GM12878 (cell line): ENCODE measurements around the gene SPSB2. TPM values are rescaled to one million over a fixed set of nuclear protein-coding genes. Genes with fewer than 3 reads are reported as not detected.

ENCODE experiments used
- CBFB ChIP-seq: IDR thresholded peaks from 2 replicates; pipeline ENCODE4 v1.6.1; 2016; ENCODE audit warnings: antibody characterized with exemption, low read depth
- CHD2 ChIP-seq: IDR thresholded peaks from 2 replicates; pipeline ENCODE4 v1.6.1; 2011; ENCODE audit warnings: low read depth, low read length, improper control_type of control experiment, borderline replicate concordance
- CUX1 ChIP-seq: IDR thresholded peaks from 2 replicates; pipeline ENCODE4 v1.6.1; 2012; ENCODE audit warnings: improper control_type of control experiment, low read depth, low read length; ENCODE audit not compliant: insufficient replicate concordance
- ELK1 ChIP-seq: IDR thresholded peaks from 2 replicates; pipeline ENCODE4 v1.6.1; 2012; ENCODE audit warnings: low read depth, low read length, improper control_type of control experiment
- GABPA ChIP-seq: IDR thresholded peaks from 2 replicates; pipeline ENCODE4 v1.6.1; 2014; ENCODE audit warnings: antibody characterized with exemption, low read depth, mild to moderate bottlenecking, inconsistent platforms
- JUND ChIP-seq: IDR thresholded peaks from 2 replicates; pipeline ENCODE4 v1.6.1; 2012; ENCODE audit warnings: low read depth, mild to moderate bottlenecking, low read length, improper control_type of control experiment, moderate library complexity
- KLF5 ChIP-seq: fragments of 450-650 bp; IDR thresholded peaks from 2 replicates; pipeline ENCODE4 v1.6.1; 2014; ENCODE audit warnings: mild to moderate bottlenecking; ENCODE audit not compliant: partially characterized antibody
- MEF2A ChIP-seq: IDR thresholded peaks from 2 replicates; pipeline ENCODE4 v1.6.1; 2011; ENCODE audit warnings: low read depth, mild to moderate bottlenecking, low read length, moderate library complexity; ENCODE audit not compliant: insufficient read depth
- PAX5 ChIP-seq: IDR thresholded peaks from 2 replicates; pipeline ENCODE4 v1.6.1; 2011; ENCODE audit warnings: low read depth, low read length, borderline replicate concordance
- RELB ChIP-seq: fragments of 450-650 bp; IDR thresholded peaks from 2 replicates; pipeline ENCODE4 v1.6.1; 2017; ENCODE audit warnings: low read depth, mild to moderate bottlenecking, moderate library complexity
- RFX5 ChIP-seq: IDR thresholded peaks from 2 replicates; pipeline ENCODE4 v1.6.1; 2011; ENCODE audit warnings: low read depth, low read length, improper control_type of control experiment
- SRF ChIP-seq, 2 experiments: IDR thresholded peaks; 2 replicates each; pipeline ENCODE4 v1.6.1; 2011; ENCODE audit warnings: low read depth in 2 of 2, low read length in 2 of 2, mild to moderate bottlenecking in 1 of 2, moderate library complexity in 1 of 2
- SUZ12 ChIP-seq: fragments of 200-600 bp; sonication (generic); IDR thresholded peaks from one replicate; pipeline ENCODE4 v1.6.1; 2018; ENCODE audit warnings: antibody characterized with exemption, mild to moderate bottlenecking; ENCODE audit not compliant: unreplicated experiment
- ZBTB40 ChIP-seq: fragments of 450-650 bp; IDR thresholded peaks from 2 replicates; pipeline ENCODE4 v1.6.1; 2016; ENCODE audit warnings: mild to moderate bottlenecking, moderate library complexity, borderline replicate concordance
- polyA plus RNA-seq, 11 experiments: library from polyadenylated mRNA; depleted of rRNA in 4 of 11; unstranded in 6 of 11; stranded (reverse) in 5 of 11; fragments of >200 nt; fragmentation: Nextera tagmentation in 4 of 11; fragmentation: Illumina TruSeq in 1 of 11; extraction: Ambion mirVana in 4 of 11; extraction: Trizol in 1 of 11; gene quantifications; 1 replicate in 1 of 11; 2 replicates in 10 of 11; pipeline versions ENCODE4 v1.2.1 to v1.2.3, GENCODE V29; 2011 to 2016; ENCODE audit warnings: inconsistent platforms in 2 of 11, missing spikeins in 2 of 11, low read depth in 1 of 11
- total RNA-seq, 4 experiments: library from RNA; depleted of rRNA in 3 of 4; stranded (reverse); fragments of >200 nt in 3 of 4; fragmentation: Illumina TruSeq in 1 of 4; extraction: Trizol in 1 of 4; gene quantifications; 2 replicates each; pipeline versions ENCODE4 v1.2.1 to v1.2.3, GENCODE V29; 2013 to 2021

Gene SPSB2
- total and polyA plus RNA-seq, 10 of the 15 experiments (the other 5 are each of a cell fraction or from before 2014, with no cell fraction given): 0.08 to 5.6 (median 2.7) TPM

- TF ChIP-seq RELB: no peak
- TF ChIP-seq JUND: no peak
- no peak for TF ChIP-seq ZBTB40
- TF ChIP-seq RFX5: no peak
- TF ChIP-seq SUZ12: no peak
- TF ChIP-seq PAX5: 0 out of 2 replicates have a peak, but pooled peaks have one; percentile 35
- no peak for TF ChIP-seq MEF2A
- 0 out of 2 replicates have a peak, but pooled peaks have one; percentile 34 for TF ChIP-seq CHD2
- 0 out of 4 replicates have a peak, but pooled peaks of 1 of the 2 experiments have one; percentile 5 for TF ChIP-seq SRF (IDR thresholded peaks at IDR 0.05; ENCODE audit: low read depth in 2 of 2, low read length in 2 of 2)
- no peak for TF ChIP-seq CBFB
- TF ChIP-seq CUX1: no peak
- no peak for TF ChIP-seq KLF5
- TF ChIP-seq GABPA: no peak
- TF ChIP-seq ELK1: no peak
Observed at GRCh38 chr12:6872073-6873048, 742 bp downstream of the SPSB2 start (continued).
